AG04450 (cell line): ENCODE measurements around the gene ERP44. TPM values are rescaled to one million over a fixed set of nuclear protein-coding genes. Genes with fewer than 3 reads are reported as not detected.
"Not testable (repeated sequence)": the region's sequence is repeated elsewhere in the genome, so short reads cannot be mapped to it uniquely, and the experiment has no call there.

Experiments
- CTCF ChIA-PET: fragments of 300-600, 350-600 bp; formaldehyde crosslinking; extraction: SDS; loops from one replicate; lab custom pipeline; 2022; ENCODE audit warnings: antibody characterized with exemption, inconsistent platforms; lab: Charles Lee
- POLR2A ChIA-PET: fragments of 350-600 bp; formaldehyde crosslinking; extraction: SDS; loops from one replicate; lab custom pipeline; 2021; ENCODE audit warnings: antibody characterized with exemption, inconsistent platforms; lab: Yijun Ruan, JAX
- DNase-seq: peaks from one replicate; pipeline ENCODE4 v3.0.0-alpha.2; 2011; ENCODE audit warnings: low read depth, low spot score
- H3K27ac ChIP-seq: one replicate; pipeline ENCODE4 v1.5.1; 2012; ENCODE audit warnings: low read depth, low read length, control low read depth
- H3K27me3 ChIP-seq: one replicate; pipeline ENCODE4 v1.6.0; 2012; ENCODE audit warnings: low read length; ENCODE audit not compliant: control insufficient read depth, insufficient read depth
- H3K4me3 ChIP-seq: 2 replicates; pipeline ENCODE4 v1.5.1; 2011; ENCODE audit warnings: mild to moderate bottlenecking, low read depth, low read length, control low read depth
- H3K9me3 ChIP-seq: 2 replicates; pipeline ENCODE4 v1.5.1; 2012; ENCODE audit warnings: low read length; ENCODE audit not compliant: control insufficient read depth, insufficient read depth
- polyA plus RNA-seq: library from polyadenylated mRNA; depleted of rRNA; stranded (reverse); fragments of >200 nt; gene quantifications from 2 replicates; pipeline ENCODE4 v1.2.3, GENCODE V29; 2011
- TF ChIP-seq, protein P1 (sequence below): IDR thresholded peaks from 2 replicates; pipeline ENCODE4 v1.5.1; 2011; ENCODE audit warnings: low read depth, low read length, control low read depth, inconsistent platforms

ERP44 gene
- polyA plus RNA-seq, 1 experiment: 28.0 TPM

DNA sequence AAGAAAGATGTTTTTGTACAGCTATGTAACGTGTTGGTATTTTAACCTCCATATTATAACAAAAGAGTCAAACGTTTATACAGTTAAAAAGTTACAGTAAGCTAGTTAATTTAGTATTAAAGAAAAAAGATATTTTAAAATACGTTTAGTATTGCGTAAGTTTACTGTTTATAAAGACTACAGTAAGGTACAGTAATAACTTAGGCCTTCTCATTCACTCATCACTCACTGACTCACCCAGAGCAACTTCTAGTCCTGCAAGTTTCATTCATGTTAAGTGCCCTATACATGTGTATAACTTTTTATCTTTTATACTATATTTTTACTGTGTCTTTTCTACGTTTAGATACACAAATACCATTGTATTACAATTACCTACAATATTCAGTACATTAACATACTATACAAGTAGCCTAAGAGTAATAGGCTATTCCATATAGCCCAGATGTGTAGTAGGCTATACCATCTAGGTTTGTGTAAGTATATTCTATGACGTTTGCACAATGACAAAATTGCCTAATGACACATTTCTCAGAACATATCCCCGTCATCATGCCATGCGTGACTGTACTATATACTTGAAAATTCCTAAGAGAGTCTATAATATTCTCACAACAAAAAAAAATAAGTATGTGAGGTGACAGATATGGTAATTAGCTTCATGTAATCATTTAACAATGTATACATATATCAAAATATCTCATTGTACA, 33.8 kb downstream of the ERP44 start:
- no peaks in the 10 kb centered on the region for H3K27me3 ChIP-seq
- CTCF ChIA-PET: no interaction called here
- TF ChIP-seq, protein P1, sequence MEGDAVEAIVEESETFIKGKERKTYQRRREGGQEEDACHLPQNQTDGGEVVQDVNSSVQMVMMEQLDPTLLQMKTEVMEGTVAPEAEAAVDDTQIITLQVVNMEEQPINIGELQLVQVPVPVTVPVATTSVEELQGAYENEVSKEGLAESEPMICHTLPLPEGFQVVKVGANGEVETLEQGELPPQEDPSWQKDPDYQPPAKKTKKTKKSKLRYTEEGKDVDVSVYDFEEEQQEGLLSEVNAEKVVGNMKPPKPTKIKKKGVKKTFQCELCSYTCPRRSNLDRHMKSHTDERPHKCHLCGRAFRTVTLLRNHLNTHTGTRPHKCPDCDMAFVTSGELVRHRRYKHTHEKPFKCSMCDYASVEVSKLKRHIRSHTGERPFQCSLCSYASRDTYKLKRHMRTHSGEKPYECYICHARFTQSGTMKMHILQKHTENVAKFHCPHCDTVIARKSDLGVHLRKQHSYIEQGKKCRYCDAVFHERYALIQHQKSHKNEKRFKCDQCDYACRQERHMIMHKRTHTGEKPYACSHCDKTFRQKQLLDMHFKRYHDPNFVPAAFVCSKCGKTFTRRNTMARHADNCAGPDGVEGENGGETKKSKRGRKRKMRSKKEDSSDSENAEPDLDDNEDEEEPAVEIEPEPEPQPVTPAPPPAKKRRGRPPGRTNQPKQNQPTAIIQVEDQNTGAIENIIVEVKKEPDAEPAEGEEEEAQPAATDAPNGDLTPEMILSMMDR: no peak
- no peak overlapping the region for H3K4me3 ChIP-seq
- POLR2A ChIA-PET: no interaction called here
- no peak overlapping the region for H3K27ac ChIP-seq
- peak; percentile 44 for DNase-seq
- H3K9me3 ChIP-seq: no peaks in the 10 kb centered on the region

DNA sequence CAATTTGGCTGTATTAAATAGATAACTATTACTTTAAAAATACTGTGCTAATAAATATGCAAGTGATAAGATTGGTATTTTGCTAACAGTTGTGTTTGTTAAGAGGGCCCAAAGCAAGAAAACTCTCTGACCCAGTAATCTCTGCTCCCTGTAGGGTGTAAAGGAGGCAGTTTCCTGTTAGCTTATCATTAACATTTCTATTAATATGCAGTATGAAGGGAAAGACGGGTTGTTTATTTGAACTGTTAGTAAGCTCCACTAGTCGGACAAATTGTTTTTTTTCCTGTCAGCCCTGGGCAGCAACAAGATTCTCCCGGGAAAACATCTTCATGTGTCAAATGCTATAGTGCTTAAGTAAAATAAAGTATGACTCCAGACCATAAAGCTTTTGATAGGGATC, 35.6 kb downstream of the ERP44 start:
- H3K27ac ChIP-seq: no peak overlapping the region
- TF ChIP-seq, protein P1: no peak
- DNase-seq: no peak
- no peaks in the 10 kb centered on the region for H3K9me3 ChIP-seq
- ChIA-PET CTCF (interaction anchor here (1.0 to 1.2 kb wide), 5 partner anchors 8 to 262 kb away, joined by 3 to 4 read pairs (median 4); no protein-coding TSS in a partner anchor), POLR2A (no interaction called here)
- no peaks in the 10 kb centered on the region for H3K27me3 ChIP-seq
- H3K4me3 ChIP-seq: no peak overlapping the region

DNA sequence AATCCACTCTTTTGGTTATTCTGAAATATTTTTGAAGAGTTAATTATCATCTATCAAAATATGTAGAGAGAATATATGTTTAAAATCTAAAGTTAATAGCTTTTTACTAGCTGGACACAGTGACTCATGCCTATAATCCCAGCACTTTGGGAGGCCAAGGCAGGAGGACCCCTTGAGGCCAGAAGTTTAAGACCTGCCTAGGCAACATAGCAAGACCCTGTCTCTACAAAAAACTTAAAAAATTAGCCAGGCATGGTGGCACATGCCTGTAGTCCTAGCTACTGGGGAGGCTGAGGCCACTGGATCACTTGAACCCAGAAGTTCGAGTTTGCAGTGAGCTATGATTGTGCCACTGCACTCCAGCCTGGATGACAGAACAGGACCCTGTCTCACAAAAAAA, 36.1 kb downstream of the ERP44 start:
- DNase-seq, H3K9me3 ChIP-seq, POLR2A ChIA-PET, H3K27ac ChIP-seq, H3K4me3 ChIP-seq, H3K27me3 ChIP-seq: not testable (repeated sequence)
- CTCF ChIA-PET: interaction anchor here (1.1 to 1.2 kb wide), 3 partner anchors 34 to 262 kb away, joined by 3 to 4 read pairs (median 4); no protein-coding TSS in a partner anchor

DNA sequence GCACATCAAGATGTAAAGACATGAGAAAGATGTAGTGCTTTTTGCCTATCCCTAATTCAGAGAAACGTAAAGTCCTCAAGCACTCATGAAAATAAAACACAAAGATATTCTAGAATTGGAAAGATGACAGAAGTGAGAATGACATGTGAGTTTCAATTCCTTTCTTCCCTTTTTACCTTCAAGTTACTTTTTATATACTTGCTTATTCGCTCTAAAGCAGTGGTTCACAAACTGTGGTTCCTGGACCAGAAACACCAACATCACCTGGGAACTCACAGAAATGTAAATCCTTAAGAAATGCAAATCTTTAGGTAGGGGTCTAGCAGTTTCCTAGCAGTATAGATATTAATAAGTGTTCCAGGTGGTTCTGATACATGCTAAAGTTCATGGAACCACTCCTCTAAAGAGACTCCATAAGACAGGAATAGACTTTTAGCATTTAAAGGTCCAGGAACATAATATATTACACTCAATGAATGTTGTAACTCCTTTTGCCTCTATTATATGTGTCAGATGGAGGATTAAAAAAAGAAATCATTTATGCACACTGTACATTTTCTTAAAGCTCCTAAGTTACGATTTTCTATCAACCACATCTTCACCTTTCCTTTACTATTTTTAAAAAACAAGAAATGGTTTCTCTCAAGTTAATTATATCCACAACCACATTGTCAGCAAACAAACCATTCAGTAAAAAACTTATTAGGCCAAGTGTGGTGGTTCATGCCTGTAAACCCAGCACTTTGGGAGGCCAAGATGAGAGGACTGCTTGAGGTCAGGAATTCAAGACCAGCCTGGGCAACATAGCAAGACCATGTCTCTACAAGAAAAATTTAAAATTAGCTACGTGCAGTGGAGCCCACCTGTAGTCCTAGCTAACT, 39.9 kb downstream of the ERP44 start:
- DNase-seq: no peak
- no peaks in the 10 kb centered on the region for H3K9me3 ChIP-seq
- H3K27me3 ChIP-seq: no peaks in the 10 kb centered on the region
- CTCF ChIA-PET: interaction anchor here (1.7 kb wide), 1 partner anchor 31 kb away, joined by 5 read pairs; no protein-coding TSS in a partner anchor
- no peak overlapping the region for H3K4me3 ChIP-seq
- no peak overlapping the region for H3K27ac ChIP-seq
- POLR2A ChIA-PET: no interaction called here
- TF ChIP-seq, protein P1: no peak

DNA sequence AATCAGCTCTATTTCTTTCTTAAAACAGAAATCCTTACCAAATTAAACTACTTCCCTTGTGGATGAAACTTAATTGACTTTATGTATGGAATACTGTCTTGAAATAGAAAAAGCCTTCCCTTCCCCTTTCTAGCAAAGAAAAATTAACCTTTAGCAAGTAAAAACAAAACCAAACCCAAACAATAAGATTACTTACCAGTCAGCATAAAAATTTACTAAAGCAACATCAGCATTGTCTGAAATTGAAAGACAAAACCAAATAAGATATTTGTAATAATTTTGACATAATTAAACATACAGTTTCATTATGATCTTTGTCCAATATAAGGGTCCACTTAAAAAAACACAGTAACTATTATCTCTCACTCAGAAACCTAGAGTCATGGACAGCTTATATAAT, 41.2 kb downstream of the ERP44 start:
- Histone ChIP-seq H3K27me3 (no peaks in the 10 kb centered on the region), H3K9me3 (no peaks in the 10 kb centered on the region), H3K4me3 (no peak overlapping the region), H3K27ac (no peak overlapping the region)
- ChIA-PET POLR2A (no interaction called here), CTCF (interaction anchor here (1.1 kb wide), 1 partner anchor 29 kb away, joined by 3 read pairs; no protein-coding TSS in a partner anchor)
- no peak for DNase-seq
- TF ChIP-seq, protein P1: no peak
